ENCODE measurements around the gene STT3B. TPM values are rescaled to one million over a fixed set of nuclear protein-coding genes. Genes with fewer than 3 reads are reported as not detected.

STT3B gene
- total RNA-seq, 2 experiments from 2014 or later: 199 to 201 TPM

- Mint-ChIP-seq H3K36me3 (ENCODE audit: low read depth) (peaks cover 53% of the 10 kb centered on the region), H3K4me1 (peaks cover 77% of the 10 kb centered on the region), H3K9me3 (no peaks in the 10 kb centered on the region), H3K27ac (no peak overlapping the region), H3K27me3 (no peaks in the 10 kb centered on the region), H3K4me3 (no peak overlapping the region)
- POLR2A ChIA-PET: interaction anchor here (1.4 to 2.2 kb wide), 2 partner anchors 9 to 11 kb away, joined by 4 to 11 read pairs; partner anchors contain the start of gene STT3B
- no peak for DNase-seq
- CTCF ChIA-PET: no interaction called here
Observed at GRCh38 chr3:31542246-31542645, 9.5 kb downstream of the STT3B start.

DNA sequence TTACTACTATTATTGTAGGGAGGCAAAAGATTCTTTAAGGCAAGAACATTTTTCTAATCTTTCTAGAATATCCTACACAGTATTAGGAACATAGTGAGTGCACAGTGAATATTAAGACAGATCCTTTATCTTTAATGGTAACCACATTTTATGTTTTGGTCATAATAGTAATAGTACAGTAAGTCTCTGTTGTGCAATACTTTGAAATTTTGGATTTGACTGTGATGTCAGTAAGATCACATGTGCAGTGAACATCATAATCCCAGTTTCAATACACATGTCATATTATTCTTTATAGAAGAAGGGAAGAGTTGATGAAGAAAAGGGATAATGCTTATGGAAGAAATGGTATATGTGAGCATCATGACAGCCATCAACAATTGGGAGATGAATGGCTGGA, 10.7 kb downstream of the STT3B start:
- Mint-ChIP-seq H3K9me3 (no peaks in the 10 kb centered on the region), H3K36me3 (ENCODE audit: low read depth) (peaks cover 44% of the 10 kb centered on the region), H3K27ac (no peak overlapping the region), H3K4me3 (no peak overlapping the region), H3K4me1 (peaks cover 73% of the 10 kb centered on the region), H3K27me3 (no peaks in the 10 kb centered on the region)
- ChIA-PET POLR2A (interaction anchor here (2.2 to 3.3 kb wide), 2 partner anchors 10 to 11 kb away, joined by 11 to 56 read pairs; partner anchors contain the start of gene STT3B), CTCF (no interaction called here)
- DNase-seq: no peak

DNA sequence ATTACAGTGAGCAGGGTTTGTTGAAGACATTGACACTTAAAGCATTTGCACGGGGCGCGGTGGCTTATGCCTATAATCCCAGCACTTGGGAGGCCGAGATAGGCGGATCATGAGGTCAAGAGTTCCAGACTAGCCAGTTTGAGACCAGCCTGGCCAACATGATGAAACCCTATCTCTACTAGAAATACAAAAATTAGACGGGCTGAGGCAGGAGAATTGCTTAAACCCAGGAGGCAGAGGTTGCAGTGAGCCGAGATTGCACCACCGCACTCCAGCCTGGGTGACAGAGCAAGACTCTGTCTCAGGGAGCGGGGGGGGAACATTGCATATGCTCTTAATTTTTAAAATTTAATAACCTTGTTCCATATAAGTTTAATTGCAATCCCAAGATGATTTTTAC, 11.9 kb downstream of the STT3B start:
- ChIA-PET CTCF (interaction anchor here (1.0 kb wide), 1 partner anchor 22 kb away, joined by 3 read pairs; no protein-coding TSS in a partner anchor), POLR2A (interaction anchor here (3.1 to 3.3 kb wide), 2 partner anchors 9 to 12 kb away, joined by 12 to 56 read pairs; partner anchors contain the start of gene STT3B)
- peaks cover 65% of the 10 kb centered on the region for H3K4me1 Mint-ChIP-seq
- DNase-seq: no peak
- no peak overlapping the region for H3K27ac Mint-ChIP-seq
- no peaks in the 10 kb centered on the region for H3K27me3 Mint-ChIP-seq
- no peaks in the 10 kb centered on the region for H3K9me3 Mint-ChIP-seq
- no peak overlapping the region for H3K4me3 Mint-ChIP-seq
- peaks cover 32% of the 10 kb centered on the region for H3K36me3 Mint-ChIP-seq (ENCODE audit: low read depth)

DNA sequence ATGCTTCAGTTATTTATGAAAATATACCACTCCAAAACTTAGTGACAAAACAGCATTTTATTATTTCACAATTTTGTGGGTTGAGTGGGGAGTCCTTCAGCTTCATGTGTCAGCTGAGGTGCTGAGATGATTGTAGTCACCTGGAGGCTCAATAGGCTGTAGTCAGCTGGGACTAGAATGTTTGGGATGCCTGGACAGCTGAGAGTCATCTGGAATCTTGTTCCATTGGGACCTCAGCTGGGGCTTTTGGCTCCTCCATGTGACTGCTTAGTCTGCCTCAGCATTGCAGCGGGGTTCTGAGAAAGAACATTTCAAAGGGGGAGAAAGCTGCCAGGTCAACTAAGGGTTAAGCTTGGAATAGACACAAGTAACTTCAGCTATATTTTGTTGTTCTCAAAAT, 13.4 kb downstream of the STT3B start:
- Mint-ChIP-seq H3K9me3 (no peaks in the 10 kb centered on the region), H3K27ac (no peak overlapping the region), H3K4me1 (peaks cover 66% of the 10 kb centered on the region), H3K4me3 (no peak overlapping the region), H3K27me3 (no peaks in the 10 kb centered on the region), H3K36me3 (ENCODE audit: low read depth) (peaks cover 25% of the 10 kb centered on the region)
- POLR2A ChIA-PET: interaction anchor here (1.5 to 3.3 kb wide), 3 partner anchors 10 to 333 kb away, joined by 4 to 56 read pairs (median 12); partner anchors contain the start of gene STT3B
- CTCF ChIA-PET: interaction anchor here (0.6 to 1.1 kb wide), 5 partner anchors 11 to 917 kb away, joined by 3 to 5 read pairs (median 3); no protein-coding TSS in a partner anchor
- no peak for DNase-seq

- Mint-ChIP-seq H3K4me1 (peaks cover 67% of the 10 kb centered on the region), H3K4me3 (no peak overlapping the region), H3K27ac (no peak overlapping the region), H3K9me3 (no peaks in the 10 kb centered on the region), H3K36me3 (ENCODE audit: low read depth) (peaks cover 22% of the 10 kb centered on the region), H3K27me3 (no peaks in the 10 kb centered on the region)
- DNase-seq: no peak
- POLR2A ChIA-PET: interaction anchor here (1.1 to 3.3 kb wide), 4 partner anchors 11 to 334 kb away, joined by 4 to 56 read pairs (median 8); partner anchors contain the start of gene STT3B
- CTCF ChIA-PET: interaction anchor here (1.1 kb wide), 1 partner anchor 15 kb away, joined by 5 read pairs; no protein-coding TSS in a partner anchor
Observed at GRCh38 chr3:31546725-31547124, 14.0 kb downstream of the STT3B start.

DNA sequence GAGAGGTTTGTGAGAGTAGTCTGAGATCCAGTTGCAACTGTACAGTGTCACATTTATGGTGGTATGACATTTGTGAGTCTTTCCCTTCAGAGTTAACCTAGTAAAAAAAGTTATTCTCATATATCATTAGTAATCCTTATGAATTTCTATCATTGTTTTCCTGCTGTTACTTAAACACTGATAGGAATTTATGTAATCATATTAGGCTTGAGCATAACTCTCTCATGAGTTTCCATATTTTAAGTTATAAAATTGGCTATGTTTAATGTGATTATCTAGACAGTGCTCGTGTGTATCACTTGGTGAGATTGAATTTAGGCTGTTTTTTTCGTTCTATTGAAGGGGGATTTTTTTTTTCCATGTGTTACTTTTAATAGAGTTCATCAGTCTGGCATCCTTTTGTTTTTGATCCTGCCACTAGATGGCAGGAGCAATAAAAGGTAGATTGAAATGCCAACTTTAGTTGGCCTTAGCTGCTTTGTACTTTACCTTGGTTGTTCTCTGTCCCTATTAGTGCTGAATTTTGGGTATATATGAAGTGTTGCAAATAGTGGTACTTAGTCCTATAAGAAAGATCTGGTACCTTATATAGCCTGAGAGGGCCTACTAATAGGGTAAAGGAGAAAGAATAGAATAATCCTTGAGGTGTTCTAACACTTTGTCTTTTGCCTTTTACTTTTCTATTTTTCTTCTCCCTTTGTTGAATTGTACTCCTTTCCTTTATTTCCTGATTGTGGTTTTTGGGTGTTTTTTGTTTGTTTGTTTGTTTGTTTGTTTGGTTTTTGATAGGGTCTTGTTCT, 17.9 kb downstream of the STT3B start:
- POLR2A ChIA-PET: interaction anchor here (1.6 kb wide), 1 partner anchor 17 kb away, joined by 7 read pairs; the partner anchor contains the start of gene STT3B

GRCh38 chr3:31551646-31552045, 18.9 kb downstream of the STT3B start:
- H3K4me1 Mint-ChIP-seq: peaks cover 59% of the 10 kb centered on the region
- H3K9me3 Mint-ChIP-seq: peaks cover 7% of the 10 kb centered on the region
- H3K4me3 Mint-ChIP-seq: no peak overlapping the region
- POLR2A ChIA-PET: interaction anchor here (1.0 to 1.4 kb wide), 2 partner anchors 18 to 20 kb away, joined by 3 read pairs; no protein-coding TSS in a partner anchor
- peaks cover 35% of the 10 kb centered on the region for H3K36me3 Mint-ChIP-seq (ENCODE audit: low read depth)
- no peak overlapping the region for H3K27ac Mint-ChIP-seq
- no peak for DNase-seq
- CTCF ChIA-PET: interaction anchor here (1.0 to 1.2 kb wide), 2 partner anchors 16 to 18 kb away, joined by 3 read pairs; no protein-coding TSS in a partner anchor
- no peaks in the 10 kb centered on the region for H3K27me3 Mint-ChIP-seq

More for the DNA sequence above, 17.9 kb downstream of the STT3B start:
- Mint-ChIP-seq H3K27me3 (no peaks in the 10 kb centered on the region), H3K4me3 (no peak overlapping the region), H3K27ac (peak overlapping the region; percentile 6), H3K4me1 (peaks cover 61% of the 10 kb centered on the region), H3K9me3 (peaks cover 5% of the 10 kb centered on the region), H3K36me3 (ENCODE audit: low read depth) (peaks cover 25% of the 10 kb centered on the region)
- CTCF ChIA-PET: interaction anchor here (0.6 to 1.8 kb wide), 8 partner anchors 11 to 1621 kb away, joined by 3 to 10 read pairs (median 4); partner anchors contain the start of gene STT3B
- DNase-seq: no peak

GRCh38 chr3:31552103-31552502, 19.4 kb downstream of the STT3B start:
- peaks cover 39% of the 10 kb centered on the region for H3K36me3 Mint-ChIP-seq (ENCODE audit: low read depth)
- POLR2A ChIA-PET: interaction anchor here (1.0 to 1.4 kb wide), 2 partner anchors 19 to 20 kb away, joined by 3 read pairs; no protein-coding TSS in a partner anchor

DNA sequence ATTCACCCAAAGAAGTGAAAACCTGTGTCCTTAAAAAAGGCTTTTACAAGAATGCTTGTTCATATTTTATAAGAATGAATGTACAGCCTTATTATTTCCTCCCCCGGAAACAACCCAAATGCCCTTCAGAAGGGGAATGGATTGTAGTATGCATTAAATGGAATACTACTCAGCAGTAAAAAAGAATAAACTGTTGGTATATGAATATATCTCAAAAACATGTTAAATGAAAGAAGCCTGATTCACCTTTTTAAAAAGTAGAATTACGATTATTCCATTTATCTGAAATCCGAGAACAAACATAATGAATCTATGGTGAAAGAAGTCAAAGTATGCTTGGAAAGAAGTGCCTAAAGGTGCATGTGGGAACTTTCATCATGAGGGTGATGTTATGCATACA, 20.5 kb downstream of the STT3B start:
- Mint-ChIP-seq H3K27ac (no peak overlapping the region), H3K36me3 (ENCODE audit: low read depth) (peaks cover 44% of the 10 kb centered on the region), H3K4me3 (no peak overlapping the region), H3K4me1 (peaks cover 61% of the 10 kb centered on the region), H3K27me3 (no peaks in the 10 kb centered on the region), H3K9me3 (peaks cover 15% of the 10 kb centered on the region)
- ChIA-PET POLR2A (interaction anchor here (1.4 kb wide), 1 partner anchor 21 kb away, joined by 3 read pairs; no protein-coding TSS in a partner anchor), CTCF (no interaction called here)
- DNase-seq: no peak

More at GRCh38 chr3:31552103-31552502, 19.4 kb downstream of the STT3B start:
- H3K9me3 Mint-ChIP-seq: peaks cover 11% of the 10 kb centered on the region
- DNase-seq: no peak
- no peaks in the 10 kb centered on the region for H3K27me3 Mint-ChIP-seq
- CTCF ChIA-PET: interaction anchor here (1.2 kb wide), 1 partner anchor 19 kb away, joined by 3 read pairs; no protein-coding TSS in a partner anchor
- H3K27ac Mint-ChIP-seq: no peak overlapping the region
- no peak overlapping the region for H3K4me3 Mint-ChIP-seq
- peaks cover 61% of the 10 kb centered on the region for H3K4me1 Mint-ChIP-seq

- POLR2A ChIA-PET: no interaction called here
- Mint-ChIP-seq H3K4me3 (no peak overlapping the region), H3K4me1 (peaks cover 72% of the 10 kb centered on the region), H3K27ac (no peak overlapping the region), H3K9me3 (peaks cover 31% of the 10 kb centered on the region), H3K36me3 (ENCODE audit: low read depth) (peaks cover 64% of the 10 kb centered on the region), H3K27me3 (no peaks in the 10 kb centered on the region)
- DNase-seq: no peak
- CTCF ChIA-PET: interaction anchor here (1.6 kb wide), 1 partner anchor 15 kb away, joined by 3 read pairs; no protein-coding TSS in a partner anchor
Observed at GRCh38 chr3:31555204-31555603, 22.5 kb downstream of the STT3B start.

DNA sequence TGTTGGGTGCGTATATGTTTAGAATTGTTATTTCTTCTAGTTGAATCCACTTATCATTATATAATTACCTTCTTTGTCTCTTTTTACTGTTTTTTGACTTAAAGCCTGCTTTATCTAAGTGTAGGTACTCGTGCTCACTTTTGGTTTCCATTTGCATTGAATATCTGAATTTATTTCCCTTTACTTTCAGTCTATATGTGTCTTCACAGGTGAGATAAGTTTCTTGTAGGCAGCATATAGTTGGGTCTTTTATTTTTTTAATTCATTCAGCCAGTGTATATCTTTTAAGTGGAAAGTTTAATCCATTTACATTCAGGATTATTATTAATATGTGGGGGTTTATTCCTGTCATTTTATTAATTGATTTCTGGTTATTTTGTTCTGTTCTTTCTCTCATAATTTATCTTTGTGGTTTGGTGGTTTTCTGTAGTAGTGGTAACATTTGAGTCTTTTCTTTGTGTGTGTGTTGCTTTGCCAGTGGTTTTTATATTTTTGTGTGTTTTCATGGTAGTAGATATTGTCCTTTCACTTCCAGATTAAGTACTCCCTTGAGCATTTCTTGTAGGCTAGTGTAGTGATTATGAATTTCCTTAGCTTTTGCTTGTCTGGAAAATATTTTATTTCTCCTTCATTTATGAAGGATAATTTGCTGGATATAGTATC, 27.3 kb downstream of the STT3B start:
- no peak for DNase-seq
- POLR2A ChIA-PET: interaction anchor here (0.6 kb wide), 1 partner anchor 20 kb away, joined by 4 read pairs; no protein-coding TSS in a partner anchor
- H3K27me3 Mint-ChIP-seq: no peaks in the 10 kb centered on the region
- H3K4me3 Mint-ChIP-seq: peak overlapping the region; percentile 30
- peaks cover 82% of the 10 kb centered on the region for H3K4me1 Mint-ChIP-seq
- CTCF ChIA-PET: no interaction called here
- peak overlapping the region; percentile 44 for H3K27ac Mint-ChIP-seq
- H3K9me3 Mint-ChIP-seq: peaks cover 27% of the 10 kb centered on the region
- H3K36me3 Mint-ChIP-seq (ENCODE audit: low read depth): peaks cover 57% of the 10 kb centered on the region

- DNase-seq: no peak
- ChIA-PET CTCF (interaction anchor here (1.3 to 1.4 kb wide), 2 partner anchors 11 to 29 kb away, joined by 4 to 5 read pairs; partner anchors contain the start of gene STT3B), POLR2A (interaction anchor here (1.3 kb wide), 1 partner anchor 29 kb away, joined by 5 read pairs; the partner anchor contains the start of gene STT3B)
- Mint-ChIP-seq H3K27me3 (no peaks in the 10 kb centered on the region), H3K4me3 (no peak overlapping the region), H3K27ac (peak overlapping the region; percentile 1), H3K9me3 (peaks cover 23% of the 10 kb centered on the region), H3K36me3 (ENCODE audit: low read depth) (peaks cover 51% of the 10 kb centered on the region), H3K4me1 (peaks cover 84% of the 10 kb centered on the region)
Observed at GRCh38 chr3:31561891-31562290, 29.2 kb downstream of the STT3B start.
